ENCODE results near the gene MARVELD1.
"Not testable (repeated sequence)": the region's sequence is repeated elsewhere in the genome, so short reads cannot be mapped to it uniquely, and the experiment has no call there.

The MARVELD1 gene

GRCh38 chr10:97698072-97698655 lies 15.4 kb upstream of the MARVELD1 start:
- not testable (repeated sequence) for DNase-seq

GRCh38 chr10:97701438-97702069 lies 12.0 kb upstream of the MARVELD1 start:
- DNase-seq = peak; percentile 60

- no peak for DNase-seq
Measured at GRCh38 chr10:97703398-97704067, 10.0 kb upstream of the MARVELD1 start.

DNA sequence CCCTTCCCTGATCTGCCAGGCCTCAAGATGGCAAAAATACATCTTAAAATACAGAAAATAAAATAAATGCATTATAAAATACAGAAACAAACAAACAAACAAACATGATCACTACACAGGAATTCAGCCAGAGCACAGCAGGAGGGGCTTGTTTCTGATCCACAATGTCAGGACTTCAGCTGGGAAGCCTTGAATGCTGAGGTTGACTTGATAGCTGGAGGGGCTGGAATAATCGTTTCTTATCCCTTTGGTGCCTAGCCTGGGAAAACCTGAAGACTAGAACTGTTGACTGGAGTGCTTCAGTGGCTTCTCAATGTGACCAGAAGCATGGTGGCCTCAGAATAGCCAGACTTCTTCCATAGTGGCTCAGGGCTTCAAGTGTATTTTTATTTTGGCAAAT lies 9.2 kb upstream of the MARVELD1 start:
- DNase-seq = no peak

DNA sequence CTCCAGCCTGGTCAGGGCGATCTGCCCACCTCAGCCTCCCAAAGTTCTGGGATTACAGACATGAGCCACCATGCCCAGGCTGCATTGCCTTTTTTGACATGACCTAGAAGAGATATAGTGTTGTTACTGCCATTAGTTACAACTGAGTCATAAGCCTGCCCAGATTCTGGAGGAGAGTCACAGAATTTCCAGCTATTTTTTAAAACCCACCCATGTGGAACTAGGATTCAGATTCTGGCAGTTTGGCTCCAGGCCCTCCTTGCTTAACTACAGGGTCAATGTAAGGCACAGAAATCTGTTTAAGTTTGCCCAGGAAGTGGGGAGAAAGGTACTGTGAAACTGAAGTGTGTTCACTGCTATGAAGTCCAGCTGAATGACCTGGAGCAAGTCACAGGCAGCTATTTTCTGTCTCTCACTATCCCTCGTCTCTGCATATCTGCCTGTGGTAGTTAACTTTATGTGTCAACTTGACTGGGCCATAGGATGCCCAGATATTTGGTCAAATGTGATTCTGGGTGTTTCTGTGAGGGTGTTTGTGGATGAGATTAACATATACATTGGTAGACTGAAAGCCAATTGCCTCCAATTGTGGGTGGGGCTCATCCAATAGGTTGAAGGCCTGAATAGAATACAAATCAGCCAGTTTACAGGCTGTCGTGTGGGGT lies 8.4 kb upstream of the MARVELD1 start:
- no peak for DNase-seq

GRCh38 chr10:97707134-97707861 lies 6.2 kb upstream of the MARVELD1 start:
- no peak for DNase-seq

GRCh38 chr10:97708167-97708566 lies 5.4 kb upstream of the MARVELD1 start:
- no peak for DNase-seq

GRCh38 chr10:97708976-97709946 lies 4.3 kb upstream of the MARVELD1 start:
- DNase-seq = no peak

DNA sequence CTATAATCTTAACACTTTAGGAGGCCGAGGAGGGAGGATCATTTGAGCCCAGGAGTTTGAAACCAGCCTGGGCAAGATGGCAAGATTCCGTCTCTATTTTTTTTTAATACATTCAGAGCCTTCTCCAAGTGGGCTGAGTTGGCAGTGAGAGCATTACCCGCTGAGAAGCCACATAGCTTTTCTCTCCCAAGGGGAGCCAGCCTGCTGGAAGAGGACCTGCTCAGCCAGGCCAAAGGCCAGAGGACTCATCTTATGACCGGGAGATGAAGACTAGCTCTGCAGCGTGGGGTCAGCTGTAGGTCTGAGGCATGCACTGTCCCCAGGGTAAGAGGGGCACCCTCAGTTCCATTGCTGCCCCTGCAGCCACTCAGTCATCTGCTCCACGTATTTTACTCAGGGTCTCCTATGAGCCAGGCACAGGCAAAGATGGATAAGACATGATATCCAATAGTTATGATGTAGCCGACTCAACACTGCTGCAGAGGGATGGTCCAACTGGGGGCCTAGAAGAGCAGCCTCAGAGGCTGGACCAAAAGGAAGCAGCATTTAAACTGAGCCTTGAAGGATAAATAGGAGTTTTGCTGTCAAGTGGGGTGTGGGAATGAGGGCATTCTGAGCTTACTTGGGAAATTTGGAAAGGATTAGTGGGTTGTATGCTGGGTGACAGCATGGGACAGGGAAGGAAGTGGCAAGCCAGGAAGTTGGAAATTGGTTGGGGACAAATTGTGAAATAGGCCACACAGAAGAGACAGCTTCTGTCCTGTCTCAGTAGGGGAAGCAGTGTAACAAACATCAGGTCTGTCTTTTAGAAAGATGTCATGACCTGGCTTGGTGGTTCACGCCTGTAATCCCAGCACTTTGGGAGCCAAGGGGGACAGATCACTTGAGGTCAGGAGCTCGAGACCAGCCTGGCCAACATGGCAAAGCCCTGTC lies 1.6 kb upstream of the MARVELD1 start:
- no peak for DNase-seq

DNA sequence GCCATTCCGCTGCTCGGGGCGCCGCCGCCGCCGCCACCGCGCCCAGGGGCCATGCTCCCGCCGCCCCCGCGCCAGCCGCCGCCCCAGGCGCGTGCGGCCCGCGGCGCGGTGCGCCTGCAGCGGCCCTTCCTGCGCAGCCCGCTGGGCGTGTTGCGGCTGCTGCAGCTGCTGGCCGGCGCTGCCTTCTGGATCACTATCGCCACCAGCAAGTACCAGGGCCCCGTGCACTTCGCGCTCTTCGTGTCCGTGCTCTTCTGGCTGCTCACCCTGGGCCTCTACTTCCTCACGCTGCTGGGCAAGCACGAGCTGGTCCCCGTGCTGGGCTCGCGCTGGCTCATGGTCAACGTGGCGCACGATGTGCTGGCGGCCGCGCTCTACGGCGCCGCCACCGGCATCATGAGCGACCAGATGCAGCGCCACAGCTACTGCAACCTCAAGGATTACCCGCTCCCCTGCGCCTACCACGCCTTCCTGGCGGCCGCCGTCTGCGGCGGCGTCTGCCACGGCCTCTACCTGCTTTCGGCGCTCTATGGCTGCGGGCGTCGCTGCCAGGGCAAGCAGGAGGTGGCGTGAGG lies 383 bp downstream of the MARVELD1 start:
- DNase-seq = peak; percentile 27

DNA sequence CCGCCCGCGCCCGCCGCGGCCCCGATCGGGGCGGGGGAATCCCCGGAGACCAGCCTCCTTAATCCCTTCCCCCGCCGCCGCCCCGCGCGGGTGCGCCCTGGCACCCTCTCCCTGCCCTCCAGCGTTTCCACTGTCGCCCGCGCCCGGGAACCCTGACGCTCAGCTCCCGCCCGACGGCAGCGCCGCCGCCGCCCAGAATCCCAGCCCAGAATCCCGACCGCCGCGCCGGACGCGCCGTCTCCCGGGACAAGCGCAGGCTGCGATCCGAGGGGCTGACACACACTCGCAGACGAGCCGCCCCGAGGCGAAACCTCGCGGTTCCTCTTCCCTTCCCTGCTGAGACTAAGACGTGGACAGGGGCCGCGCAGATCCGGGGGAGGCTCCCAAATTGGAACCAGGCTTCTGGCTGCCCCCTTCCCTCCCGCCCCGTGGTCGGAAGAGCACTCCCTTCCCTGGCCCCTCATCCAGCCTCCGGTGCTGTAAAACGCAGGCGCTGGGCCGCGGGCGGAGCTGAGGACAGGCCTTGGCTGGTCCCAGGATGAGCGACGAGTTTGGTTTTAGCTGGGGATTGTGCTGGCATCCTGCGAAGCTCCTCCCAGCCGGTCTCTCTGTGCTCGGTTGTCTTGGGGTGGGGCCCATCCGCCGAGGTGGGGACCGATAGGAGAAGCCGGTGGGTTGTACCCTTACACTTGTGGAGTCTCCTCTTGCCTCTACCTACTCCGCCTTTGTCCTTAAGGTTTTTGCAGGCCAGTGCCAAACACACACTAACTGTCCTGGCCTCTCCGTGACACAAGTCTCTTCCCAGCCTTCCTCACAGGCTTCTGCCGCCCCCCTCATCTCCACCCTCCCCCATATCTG lies 1.1 kb downstream of the MARVELD1 start:
- no peak for DNase-seq

DNA sequence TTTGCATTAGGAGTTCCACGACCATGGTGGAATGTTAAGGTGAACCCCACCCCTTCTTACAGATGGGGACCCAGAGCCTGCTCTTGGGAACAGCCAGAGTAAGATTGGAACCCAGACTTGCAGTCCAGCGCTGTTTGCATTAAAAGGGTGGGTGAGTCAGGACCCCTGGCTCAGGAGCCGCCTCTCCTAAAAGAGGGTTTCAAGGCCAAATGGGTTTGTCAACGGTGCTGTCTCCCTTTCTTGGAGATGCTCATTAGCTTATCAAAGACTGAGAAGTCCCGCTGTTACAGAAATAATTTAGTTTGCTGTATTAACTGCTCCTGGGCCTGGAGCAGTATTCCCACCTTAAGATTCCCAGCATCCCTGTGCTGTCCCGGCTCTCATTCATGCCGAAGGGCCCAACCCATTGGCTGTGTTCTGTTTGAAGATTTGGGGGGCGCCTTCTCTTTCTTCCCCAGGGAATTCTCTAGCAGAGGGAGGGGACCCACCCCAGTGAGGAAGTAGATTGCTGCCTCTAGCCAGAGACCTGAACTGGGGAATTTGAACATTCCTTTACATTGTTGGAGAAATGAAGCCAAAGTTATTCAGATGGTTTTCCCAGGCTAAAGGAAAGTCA lies 1.8 kb downstream of the MARVELD1 start:
- no peak for DNase-seq

DNA sequence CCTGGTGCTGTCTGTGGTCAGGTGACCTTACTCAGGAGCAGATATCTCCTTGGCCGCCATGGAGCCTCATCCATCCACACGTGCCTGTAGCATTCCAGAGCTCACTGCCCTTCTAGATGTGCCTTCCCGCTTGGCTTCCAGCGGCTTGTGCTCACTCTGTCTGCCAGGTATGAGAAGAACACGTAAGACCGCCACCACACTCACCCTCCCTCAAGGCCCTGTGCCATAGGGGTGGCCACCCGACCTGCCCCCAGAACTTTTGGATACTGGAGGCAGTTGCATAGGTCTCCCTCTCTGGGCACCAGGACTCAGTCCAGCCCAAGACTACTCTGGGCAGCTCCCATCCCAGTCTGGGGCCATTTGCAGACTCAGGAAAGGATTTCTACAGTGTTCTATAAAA lies 4.1 kb downstream of the MARVELD1 start:
- no peak for DNase-seq

DNA sequence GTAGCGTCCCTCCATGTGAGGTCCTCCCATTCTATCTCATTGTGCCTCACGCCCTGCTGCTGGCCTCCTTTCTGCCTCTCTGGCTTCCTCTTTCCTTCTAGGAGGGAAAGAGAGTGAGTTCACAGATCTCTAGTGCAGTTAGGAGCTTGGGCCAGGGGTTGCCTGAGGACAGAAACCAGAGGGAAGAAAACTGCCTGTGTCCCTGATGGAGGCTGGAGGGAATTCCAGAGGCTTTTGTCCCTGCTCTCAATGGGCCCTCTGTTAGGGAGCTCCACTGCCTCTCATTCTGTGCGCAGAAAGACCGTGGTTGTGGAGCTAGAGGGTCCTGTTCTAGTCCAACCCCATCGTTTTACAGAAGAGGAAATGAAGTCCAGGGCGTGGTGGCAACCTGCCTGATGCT lies 4.6 kb downstream of the MARVELD1 start:
- DNase-seq = no peak

- DNase-seq = no peak
Measured at GRCh38 chr10:97718659-97719142, 5.2 kb downstream of the MARVELD1 start.

- DNase-seq = no peak
Measured at GRCh38 chr10:97719602-97720001, 6.1 kb downstream of the MARVELD1 start.

- DNase-seq = no peak
Measured at GRCh38 chr10:97721871-97722780, 8.6 kb downstream of the MARVELD1 start.

GRCh38 chr10:97723001-97723400 lies 9.5 kb downstream of the MARVELD1 start:
- DNase-seq = no peak
